Natural killer cell treated with Interleukin-12 subunit alpha and Interleukin-12 subunit beta and Interleukin-15 and Interleukin-18, amount 100 ng/mL, for 72 hours (primary cell): ENCODE measurements around the gene NCOA7. TPM values are rescaled to one million over a fixed set of nuclear protein-coding genes. Genes with fewer than 3 reads are reported as not detected.
A peak's percentile ranks its signal among the peaks of the same experiment; 100 is the strongest.
"Not testable (repeated sequence)": the region's sequence is repeated elsewhere in the genome, so short reads cannot be mapped to it uniquely, and the experiment has no call there.

ENCODE experiments used
- ATAC-seq, 2 donors: fragments of 150-1000 bp; cut with Tn5 transposase in 1 of 2; sonication (Bioruptor Pico), chemical (Tn5 transposase) in 1 of 2; 2 replicates each; pipeline ENCODE4 v1.10.0; 2021
- DNase-seq: peaks from one replicate; pipeline ENCODE4 v3.0.0; 2022; ENCODE audit warnings: low spot score
- H3K27ac Mint-ChIP-seq, 2 donors: 1 replicate in 1 of 2; 2 replicates in 1 of 2; pipeline ENCODE4 v1.8.0; 2022; ENCODE audit warnings: mixed read lengths in 2 of 2, mild to moderate bottlenecking in 1 of 2, moderate library complexity in 1 of 2
- H3K27me3 Mint-ChIP-seq, 2 donors: 1 replicate in 1 of 2; 2 replicates in 1 of 2; pipeline ENCODE4 v1.8.0; 2022; ENCODE audit warnings: mixed read lengths in 2 of 2
- H3K36me3 Mint-ChIP-seq: one replicate; pipeline ENCODE4 v1.8.0; 2022; ENCODE audit warnings: mixed read lengths
- H3K4me1 Mint-ChIP-seq, 2 donors: 1 replicate in 1 of 2; 2 replicates in 1 of 2; pipeline ENCODE4 v1.8.0; 2022; ENCODE audit warnings: low read depth in 2 of 2, mixed read lengths in 2 of 2, mild to moderate bottlenecking in 1 of 2
- H3K4me3 Mint-ChIP-seq: one replicate; pipeline ENCODE4 v1.8.0; 2022; ENCODE audit warnings: mixed read lengths
- H3K9me3 Mint-ChIP-seq: 2 replicates; pipeline ENCODE4 v1.8.0; 2022; ENCODE audit warnings: mixed read lengths
- total RNA-seq, 2 donors: library from RNA; stranded (reverse); gene quantifications; one replicate each; pipeline ENCODE4 v1.2.3, GENCODE V29; 2022

The NCOA7 gene
- total RNA-seq, 2 donors from 2014 or later = 41.4 to 63.9 TPM

DNA sequence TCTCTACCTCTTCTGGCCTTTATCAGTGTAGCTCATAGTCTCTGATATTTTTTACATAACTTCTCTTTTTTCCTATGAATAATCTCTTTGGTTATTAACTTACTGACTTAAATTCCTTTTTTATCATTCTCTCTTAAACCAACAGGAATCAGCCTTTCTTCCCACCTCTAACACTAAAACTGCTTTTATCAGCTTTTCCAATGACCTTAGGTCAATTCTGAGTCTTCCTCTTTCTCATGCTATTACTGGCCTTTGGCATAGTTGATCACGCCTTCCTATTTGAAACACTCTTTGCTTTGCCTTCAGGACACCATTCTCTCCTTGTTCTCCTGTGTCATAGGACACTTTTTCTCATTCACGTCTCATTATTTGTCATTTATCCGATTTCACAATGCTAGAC, 157.7 kb downstream of the NCOA7 start:
- no peak for DNase-seq
- Mint-ChIP-seq H3K27me3 (peaks cover 25 to 30% of the 10 kb centered on the region in 2 donors), H3K9me3 (no peaks in the 10 kb centered on the region), H3K4me1 (no peaks in the 10 kb centered on the region), H3K27ac (no peak overlapping the region), H3K36me3 (no peaks in the 10 kb centered on the region), H3K4me3 (no peak overlapping the region)
- ATAC-seq = no peak

DNA sequence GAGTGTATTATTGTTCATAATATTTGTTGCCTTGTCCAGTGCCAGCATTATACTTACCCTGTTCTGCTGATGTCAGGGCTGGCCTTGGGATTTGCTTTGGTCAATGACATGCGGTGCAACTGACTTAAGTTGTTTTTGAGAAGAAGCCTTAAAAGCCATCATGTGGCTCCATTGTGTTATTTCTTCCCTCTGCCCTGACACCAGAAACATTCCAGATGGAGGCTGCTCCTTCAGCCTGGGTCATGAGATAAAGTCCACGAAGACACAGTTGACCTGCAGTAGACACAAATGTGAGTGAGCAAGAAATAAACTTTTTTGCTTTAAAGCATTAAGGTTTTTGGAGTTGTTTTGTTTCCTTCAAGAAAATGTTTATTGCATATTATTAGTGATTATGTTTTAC, 158.3 kb downstream of the NCOA7 start:
- H3K9me3 Mint-ChIP-seq = no peaks in the 10 kb centered on the region
- peaks cover 21 to 30% of the 10 kb centered on the region in 2 donors for H3K27me3 Mint-ChIP-seq
- no peak overlapping the region for H3K4me3 Mint-ChIP-seq
- no peaks in the 10 kb centered on the region for H3K36me3 Mint-ChIP-seq
- ATAC-seq = no peak
- H3K27ac Mint-ChIP-seq = no peak overlapping the region
- DNase-seq = no peak
- H3K4me1 Mint-ChIP-seq = no peaks in the 10 kb centered on the region

DNA sequence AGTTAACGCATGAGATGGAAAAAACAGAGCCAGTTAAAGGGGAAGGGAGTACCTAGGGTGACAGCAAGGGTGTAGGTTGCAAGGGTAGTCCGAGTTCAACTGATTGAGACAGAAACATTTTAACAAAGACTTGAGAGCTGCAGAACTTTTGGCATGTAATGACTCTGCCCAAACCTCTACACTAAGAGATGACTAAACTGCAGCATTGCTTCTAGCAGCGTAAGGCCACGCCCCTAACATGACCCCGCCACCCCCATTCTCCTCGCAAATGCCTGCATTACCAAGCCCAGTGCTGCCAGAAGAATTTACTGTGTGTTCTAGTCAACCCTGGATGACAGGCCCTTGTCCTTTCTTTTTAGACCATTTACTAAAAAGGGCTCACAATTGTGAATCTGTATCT, 159.5 kb downstream of the NCOA7 start:
- Mint-ChIP-seq H3K4me3 (no peak overlapping the region), H3K27me3 (peaks cover 23 to 30% of the 10 kb centered on the region in 2 donors), H3K9me3 (no peaks in the 10 kb centered on the region), H3K27ac (no peak overlapping the region), H3K36me3 (no peaks in the 10 kb centered on the region), H3K4me1 (no peaks in the 10 kb centered on the region)
- DNase-seq (no peak), ATAC-seq (peak in 1 of 2 donors; percentile 73)

DNA sequence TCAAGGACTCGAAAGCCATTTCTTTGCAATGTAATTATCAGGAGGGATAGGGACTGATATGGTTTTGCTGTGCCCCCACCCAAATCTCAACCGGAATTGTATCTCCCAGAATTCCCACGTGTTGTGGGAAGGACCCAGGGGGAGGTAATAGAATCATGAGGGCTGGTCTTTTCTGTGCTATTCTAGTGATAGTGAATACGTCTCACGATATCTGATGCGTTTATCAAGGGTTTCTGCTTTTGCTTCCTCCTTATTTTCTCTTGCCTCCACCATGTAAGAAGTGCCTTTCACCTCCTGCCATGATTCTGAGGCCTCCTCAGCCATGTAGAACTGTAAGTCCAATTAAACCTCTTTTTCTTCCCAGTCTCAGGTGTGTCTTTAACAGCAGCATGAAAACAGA, 160.0 kb downstream of the NCOA7 start:
- H3K4me3 Mint-ChIP-seq, H3K4me1 Mint-ChIP-seq, H3K36me3 Mint-ChIP-seq, ATAC-seq, H3K9me3 Mint-ChIP-seq, H3K27ac Mint-ChIP-seq, DNase-seq: not testable (repeated sequence)
- peaks cover 22 to 26% of the 10 kb centered on the region in 2 donors for H3K27me3 Mint-ChIP-seq

DNA sequence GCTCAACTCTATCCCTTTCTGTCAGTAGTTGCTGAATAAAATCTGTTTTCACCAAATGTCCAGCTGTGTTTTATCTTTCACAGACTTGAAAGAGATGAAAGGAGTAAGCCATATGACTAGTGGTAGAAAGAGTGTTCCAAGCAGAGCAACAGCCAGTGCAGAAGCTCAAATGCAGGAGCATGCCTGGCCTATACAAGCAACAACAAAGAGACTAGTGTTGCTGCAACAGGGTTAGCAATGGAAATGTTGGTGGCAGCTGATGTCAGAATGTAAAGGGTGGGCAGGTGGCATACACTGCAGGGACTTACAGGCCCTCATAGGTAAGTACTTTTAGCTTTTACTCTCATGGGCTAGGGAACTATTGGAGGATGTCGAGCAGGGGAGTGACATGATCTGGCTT, 160.6 kb downstream of the NCOA7 start:
- Mint-ChIP-seq H3K9me3 (no peaks in the 10 kb centered on the region), H3K27ac (no peak overlapping the region), H3K4me3 (no peak overlapping the region), H3K36me3 (no peaks in the 10 kb centered on the region), H3K4me1 (peaks cover 0 to 3% of the 10 kb centered on the region in 2 donors), H3K27me3 (peaks cover 19 to 20% of the 10 kb centered on the region in 2 donors)
- ATAC-seq (no peak), DNase-seq (no peak)

DNA sequence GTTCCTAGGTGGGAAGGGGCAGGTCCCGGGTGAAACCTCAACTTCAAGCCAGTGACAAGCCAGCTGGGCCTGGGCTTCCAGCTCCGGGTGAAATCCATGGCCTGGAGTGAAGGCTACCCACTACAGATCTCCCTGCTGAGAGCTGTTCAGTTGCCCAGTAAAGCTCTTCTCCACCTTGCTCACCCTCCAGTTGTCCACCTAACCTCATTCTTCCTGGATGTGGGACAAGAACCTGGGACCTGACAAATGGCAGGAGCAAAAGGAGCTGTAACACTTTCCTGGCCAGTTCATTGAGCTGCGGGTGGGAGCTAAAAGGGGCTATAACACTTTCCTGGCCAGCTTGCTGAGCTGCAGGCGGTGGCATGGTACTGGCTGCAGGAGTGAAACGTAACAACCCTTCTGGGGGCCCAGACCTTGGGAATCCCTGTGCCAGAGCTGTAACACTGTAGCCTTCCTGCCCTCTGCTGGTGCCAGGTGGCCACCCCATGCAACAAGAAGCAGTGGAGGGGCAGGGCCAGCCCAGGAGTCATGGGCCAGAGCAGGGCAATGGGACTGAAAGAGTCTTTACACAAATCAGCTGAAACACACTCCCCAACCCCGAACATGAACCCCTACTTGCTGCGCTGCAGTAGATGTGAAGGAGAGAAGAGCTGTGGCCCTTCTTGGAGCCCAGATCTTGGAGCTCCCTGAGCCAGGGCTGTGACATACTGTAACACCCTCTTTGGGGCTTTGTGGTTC, 162.2 kb downstream of the NCOA7 start:
- Mint-ChIP-seq H3K36me3 (no peaks in the 10 kb centered on the region), H3K27ac (no peak overlapping the region), H3K27me3 (peaks cover 19 to 20% of the 10 kb centered on the region in 2 donors), H3K9me3 (no peaks in the 10 kb centered on the region), H3K4me3 (no peak overlapping the region), H3K4me1 (peaks cover 0 to 3% of the 10 kb centered on the region in 2 donors)
- DNase-seq (no peak), ATAC-seq (no peak)

DNA sequence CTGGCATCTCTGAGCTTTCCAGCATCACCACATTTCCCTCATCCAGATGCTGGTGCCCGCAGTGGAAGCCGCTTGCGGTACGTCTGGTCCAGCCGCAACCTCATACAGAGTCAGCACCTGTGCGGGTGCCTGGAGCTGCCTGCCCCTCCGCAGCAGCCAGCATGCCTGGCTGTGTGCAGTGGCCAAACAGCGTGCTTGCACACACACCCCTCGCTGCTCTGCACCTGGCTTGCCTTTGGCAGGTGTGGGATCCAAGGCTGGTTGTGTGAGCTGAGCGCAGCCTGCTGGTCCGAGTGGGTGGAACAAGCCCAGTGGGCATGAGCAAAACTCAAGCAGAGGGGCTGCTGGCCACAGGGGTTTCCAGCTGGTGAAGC, 162.7 kb downstream of the NCOA7 start:
- no peaks in the 10 kb centered on the region for H3K36me3 Mint-ChIP-seq
- H3K4me3 Mint-ChIP-seq = no peak overlapping the region
- DNase-seq (no peak), ATAC-seq (no peak)
- H3K27ac Mint-ChIP-seq = no peak overlapping the region
- no peaks in the 10 kb centered on the region for H3K9me3 Mint-ChIP-seq
- peaks cover 18% of the 10 kb centered on the region in 2 donors for H3K27me3 Mint-ChIP-seq
- H3K4me1 Mint-ChIP-seq = peaks cover 0 to 3% of the 10 kb centered on the region in 2 donors

DNA sequence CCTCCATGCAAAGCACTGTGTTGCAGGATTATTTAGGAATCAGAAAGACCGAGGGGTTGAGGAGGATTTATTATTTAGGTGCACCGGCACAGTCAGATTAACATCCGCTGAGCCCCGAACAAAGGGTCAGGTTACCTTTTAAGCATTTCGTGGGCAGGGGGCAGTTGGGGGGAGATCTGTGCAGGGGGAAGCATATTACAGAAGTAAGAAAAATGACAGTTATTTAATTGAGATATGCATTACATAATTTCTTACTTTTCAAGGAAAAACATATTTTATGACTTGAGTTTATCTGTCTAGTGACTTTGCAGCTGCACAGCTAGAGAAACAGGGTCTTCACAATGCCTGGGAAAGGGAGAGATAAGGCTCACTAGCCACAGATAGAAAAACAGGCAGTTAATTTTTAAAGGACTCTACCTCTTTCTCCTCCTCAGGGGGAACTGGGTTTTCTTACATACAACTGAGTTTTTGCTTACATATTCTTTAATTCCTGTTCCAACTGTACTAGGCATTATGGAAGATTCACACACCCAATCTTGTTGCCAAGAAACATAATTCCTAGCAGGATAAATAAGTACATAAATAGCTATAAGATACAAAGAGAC, 164.1 kb downstream of the NCOA7 start:
- peak overlapping the region; percentile 37 for H3K4me3 Mint-ChIP-seq

DNA sequence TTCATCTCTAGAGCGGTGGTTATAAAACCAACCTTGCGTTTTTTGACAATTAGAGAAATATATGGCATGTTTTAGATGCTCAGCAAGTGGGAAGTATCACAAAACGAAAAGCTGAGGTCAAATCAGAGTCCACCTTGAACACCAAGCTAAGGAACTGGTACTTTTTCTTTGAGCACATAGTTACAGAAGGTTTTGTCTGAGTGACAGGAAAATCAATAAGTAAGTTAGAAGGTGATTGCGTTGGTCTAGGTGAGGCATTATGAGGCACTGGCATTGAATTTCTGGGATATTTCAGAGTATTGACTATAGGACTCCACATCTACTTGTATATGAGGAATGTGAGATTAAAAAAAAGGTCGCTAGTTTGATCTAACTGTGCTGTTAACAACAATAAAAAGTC, 165.2 kb downstream of the NCOA7 start:
- Mint-ChIP-seq H3K27me3 (peaks cover 12% of the 10 kb centered on the region in 2 donors), H3K4me3 (no peak overlapping the region), H3K4me1 (peaks cover 0 to 6% of the 10 kb centered on the region in 2 donors), H3K27ac (peak overlapping the region in 1 of 2 donors; percentile 40), H3K9me3 (no peaks in the 10 kb centered on the region), H3K36me3 (no peaks in the 10 kb centered on the region)
- ATAC-seq (no peak), DNase-seq (no peak)

More for the DNA sequence above, 164.1 kb downstream of the NCOA7 start:
- DNase-seq (no peak), ATAC-seq (no peak)
- H3K9me3 Mint-ChIP-seq = no peaks in the 10 kb centered on the region
- H3K36me3 Mint-ChIP-seq = no peaks in the 10 kb centered on the region
- peaks cover 12 to 14% of the 10 kb centered on the region in 2 donors for H3K27me3 Mint-ChIP-seq
- H3K4me1 Mint-ChIP-seq = peaks cover 0 to 3% of the 10 kb centered on the region in 2 donors
- H3K27ac Mint-ChIP-seq = peak overlapping the region in 1 of 2 donors; percentile 2

DNA sequence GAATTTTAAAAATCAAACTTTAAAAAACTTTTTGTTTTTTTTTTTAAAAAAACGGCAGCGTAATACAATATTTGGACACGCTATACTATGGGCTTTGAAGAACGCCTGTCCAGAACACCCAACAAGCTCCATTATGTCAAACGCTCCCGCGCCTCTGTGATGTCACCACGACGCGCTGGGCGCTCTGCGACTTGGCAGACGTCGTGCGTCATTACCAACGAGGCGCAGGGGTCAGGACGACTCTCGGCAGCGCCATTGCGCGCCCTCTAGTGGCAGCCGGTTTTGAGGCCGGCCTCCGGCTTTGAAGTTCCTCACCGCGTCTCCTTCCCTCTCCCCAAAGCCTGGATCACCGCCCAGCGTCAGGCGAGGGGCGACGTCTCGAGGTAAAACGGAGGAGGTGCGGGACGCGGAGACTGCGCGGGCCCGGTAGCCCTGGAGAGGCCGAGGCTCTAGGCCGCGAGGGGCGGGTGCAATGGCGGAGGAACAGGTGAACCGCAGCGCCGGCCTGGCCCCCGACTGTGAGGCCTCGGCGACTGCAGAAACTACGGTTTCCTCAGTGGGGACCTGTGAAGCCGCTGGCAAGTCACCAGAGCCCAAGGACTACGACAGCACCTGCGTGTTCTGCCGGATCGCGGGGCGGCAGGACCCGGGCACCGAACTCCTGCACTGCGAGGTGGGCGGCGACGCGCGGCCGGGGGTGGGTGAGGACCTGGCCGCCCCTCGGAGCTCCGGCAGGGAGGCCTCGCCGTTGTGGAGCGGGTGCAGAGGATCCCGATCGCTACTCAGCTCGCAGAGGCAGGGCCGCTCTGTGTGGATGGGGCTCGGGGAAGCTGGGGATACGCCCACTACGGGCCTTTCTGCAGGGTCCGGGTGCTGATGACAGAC, 166.0 kb downstream of the NCOA7 start, which contains the start of gene HINT3:
HINT3 (plus strand) TSS at position 265 of the 885 bp plus-strand sequence; CDS start at position 473, 208 bp downstream.
- H3K9me3 Mint-ChIP-seq = no peaks in the 10 kb centered on the region

DNA sequence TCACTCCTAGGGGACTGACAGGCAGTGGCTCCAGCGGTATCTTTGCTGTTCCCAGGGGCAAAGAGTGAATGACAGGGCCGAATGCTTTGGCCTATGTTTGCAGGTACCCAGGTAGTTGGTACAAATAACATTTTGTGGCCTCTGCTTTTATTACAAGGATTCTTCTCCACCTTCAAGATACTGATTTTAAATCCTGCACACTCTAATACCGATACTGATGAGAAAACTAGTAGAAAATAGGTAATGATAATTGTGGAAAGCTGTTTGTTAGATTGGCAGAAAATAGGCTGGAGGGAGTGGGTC, 166.6 kb downstream of the NCOA7 start:
- peaks cover 2 to 4% of the 10 kb centered on the region in 2 donors for H3K27me3 Mint-ChIP-seq
- H3K27ac Mint-ChIP-seq = no peak overlapping the region
- H3K36me3 Mint-ChIP-seq = no peaks in the 10 kb centered on the region
- no peaks in the 10 kb centered on the region for H3K9me3 Mint-ChIP-seq
- ATAC-seq = no peak
- peaks cover 0 to 6% of the 10 kb centered on the region in 2 donors for H3K4me1 Mint-ChIP-seq
- no peak overlapping the region for H3K4me3 Mint-ChIP-seq
- DNase-seq = no peak

More for the DNA sequence above, 166.0 kb downstream of the NCOA7 start, which contains the start of gene HINT3:
- H3K27me3 Mint-ChIP-seq = peaks cover 8 to 9% of the 10 kb centered on the region in 2 donors
- DNase-seq (peak; percentile 98), ATAC-seq (peak; percentile 94 to 97)
- H3K27ac Mint-ChIP-seq = peak within 1 kb of the TSS in 1 of 2 donors; percentile 40
- H3K36me3 Mint-ChIP-seq = no peaks in the 10 kb centered on the region
- peaks cover 0 to 6% of the 10 kb centered on the region in 2 donors for H3K4me1 Mint-ChIP-seq
- no peak within 1 kb of the TSS for H3K4me3 Mint-ChIP-seq

DNA sequence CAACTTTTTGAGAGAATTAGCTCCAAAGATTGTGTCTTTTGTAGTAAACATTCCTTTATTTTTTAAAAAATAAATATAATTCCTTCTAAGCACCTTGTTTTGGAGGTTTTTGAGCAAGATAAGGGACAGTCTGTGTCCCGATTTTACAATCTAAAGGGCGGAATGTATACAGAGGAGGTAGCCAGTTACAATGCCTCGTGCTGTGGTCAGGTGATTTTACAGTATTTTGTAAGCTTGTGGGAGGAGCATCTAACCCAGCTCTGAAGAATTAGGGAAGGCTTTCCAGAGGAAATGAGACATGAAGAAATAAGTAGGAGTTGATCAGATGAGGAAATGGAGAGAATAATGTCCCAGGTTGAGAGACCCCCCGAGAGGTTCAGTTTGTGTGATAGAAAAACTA, 167.1 kb downstream of the NCOA7 start:
- DNase-seq = no peak
- no peaks in the 10 kb centered on the region for H3K36me3 Mint-ChIP-seq

DNA sequence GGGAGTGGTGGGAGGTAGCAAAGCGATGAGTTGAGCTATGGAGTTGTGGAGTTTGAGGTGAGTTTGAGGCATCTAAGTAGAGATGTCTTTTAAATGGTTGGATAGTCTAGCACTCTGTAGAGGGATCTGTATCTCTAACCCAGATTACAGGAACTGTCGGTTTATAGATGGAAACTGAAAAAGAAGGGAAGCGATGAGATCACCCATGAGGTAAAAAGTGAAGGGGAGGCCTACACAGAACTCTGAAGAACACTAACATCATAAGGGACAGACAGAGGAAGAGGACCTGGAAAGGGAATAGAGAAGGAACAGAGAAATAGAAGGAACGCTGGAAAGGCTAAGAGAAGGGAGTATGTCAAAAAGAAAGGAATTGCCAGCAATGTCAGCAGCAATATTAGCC, 168.3 kb downstream of the NCOA7 start:
- H3K4me3 Mint-ChIP-seq = no peak overlapping the region
- H3K27ac Mint-ChIP-seq = no peak overlapping the region
- peaks cover 0 to 6% of the 10 kb centered on the region in 2 donors for H3K4me1 Mint-ChIP-seq
- DNase-seq (no peak), ATAC-seq (no peak)
- H3K27me3 Mint-ChIP-seq = peaks cover 0 to 3% of the 10 kb centered on the region in 2 donors
- no peaks in the 10 kb centered on the region for H3K9me3 Mint-ChIP-seq
- H3K36me3 Mint-ChIP-seq = no peaks in the 10 kb centered on the region

More for the DNA sequence above, 167.1 kb downstream of the NCOA7 start:
- peaks cover 0 to 3% of the 10 kb centered on the region in 2 donors for H3K27me3 Mint-ChIP-seq
- no peak for ATAC-seq
- H3K27ac Mint-ChIP-seq = no peak overlapping the region
- H3K4me3 Mint-ChIP-seq = no peak overlapping the region
- H3K9me3 Mint-ChIP-seq = no peaks in the 10 kb centered on the region
- peaks cover 0 to 6% of the 10 kb centered on the region in 2 donors for H3K4me1 Mint-ChIP-seq
